Activated CD8-positive, alpha-beta T cell treated with anti-CD3 and anti-CD28 coated beads for 36 hours (primary cell): ENCODE results near the gene GLA. TPM values are rescaled to one million over a fixed set of nuclear protein-coding genes. Genes with fewer than 3 reads are reported as not detected.
A peak's percentile ranks its signal among the peaks of the same experiment; 100 is the strongest.

ENCODE experiments used
- ATAC-seq: fragments of 200-7000 bp; cut with Tn5 transposase; one replicate; pipeline ENCODE4 v1.10.0; 2021; ENCODE audit warnings: mild to moderate bottlenecking, moderate library complexity
- CTCF ChIA-PET: fragments of 350-600 bp; sonication (Branson Sonifier 250); formaldehyde crosslinking; loops from one replicate; lab custom pipeline; 2021; ENCODE audit warnings: antibody characterized with exemption; lab: Charles Lee
- POLR2A ChIA-PET: fragments of 350-600 bp; sonication (Branson Sonifier 250); formaldehyde crosslinking; loops from one replicate; lab custom pipeline; 2021; ENCODE audit warnings: antibody characterized with exemption; lab: Charles Lee
- DNase-seq: peaks from one replicate; pipeline ENCODE4 v3.0.0-alpha.2; 2020
- H3K27ac Mint-ChIP-seq: one replicate; pipeline ENCODE4 v1.8.0; 2021; ENCODE audit warnings: mild to moderate bottlenecking, mixed read lengths
- H3K27me3 Mint-ChIP-seq: one replicate; pipeline ENCODE4 v1.8.0; 2021; ENCODE audit warnings: mixed read lengths
- H3K36me3 Mint-ChIP-seq: one replicate; pipeline ENCODE4 v1.8.0; 2021; ENCODE audit warnings: low read depth, mixed read lengths
- H3K4me1 Mint-ChIP-seq: one replicate; pipeline ENCODE4 v1.8.0; 2021; ENCODE audit warnings: low read depth, mixed read lengths
- H3K4me3 Mint-ChIP-seq: one replicate; pipeline ENCODE4 v1.8.0; 2021; ENCODE audit warnings: mild to moderate bottlenecking, moderate library complexity, mixed read lengths
- H3K9me3 Mint-ChIP-seq: one replicate; pipeline ENCODE4 v1.8.0; 2021; ENCODE audit warnings: mixed read lengths
- CTCF ChIP-seq: fragments of 200-600 bp; IDR thresholded peaks from one replicate; pipeline ENCODE4 v1.8.0; 2022; ENCODE audit warnings: antibody characterized with exemption, mild to moderate bottlenecking
- intact Hi-C: fragments of 100-400 bp; cut with micrococcal nuclease; formaldehyde crosslinking; loops from one replicate; pipeline ENCODE4 v1.10.0; 2022
- total RNA-seq, 2 experiments: library from RNA; stranded (reverse); gene quantifications; one replicate each; pipeline ENCODE4 v1.2.3, GENCODE V29; 2021

The GLA gene
- total RNA-seq, 2 experiments from 2014 or later, result 38.8 to 44.6 TPM

- Mint-ChIP-seq H3K9me3 (no peaks in the 10 kb centered on the region), H3K4me3 (peak overlapping the region; percentile 10), H3K27me3 (no peaks in the 10 kb centered on the region), H3K27ac (peak overlapping the region; percentile 59), H3K36me3 (peaks cover 57% of the 10 kb centered on the region), H3K4me1 (peaks cover 11% of the 10 kb centered on the region)
- DNase-seq (no peak), ATAC-seq (no peak)
- intact Hi-C loops, result loop anchor here (10.0 kb wide), 1 partner anchor 51 kb away; the partner anchor contains the start of gene TIMM8A
- no peak for TF ChIP-seq CTCF
- POLR2A ChIA-PET, result interaction anchor here (0.9 to 2.2 kb wide), 3 partner anchors 8 to 22 kb away, joined by 3 to 14 read pairs (median 3); partner anchors contain the start of genes GLA and HNRNPH2
- CTCF ChIA-PET, result no interaction called here
These were observed 11.9 kb downstream of the GLA start for GRCh38 chrX:101395789-101396188.

- CTCF ChIA-PET, result no interaction called here
- peak overlapping the region; percentile 97 for H3K27ac Mint-ChIP-seq
- no peak for TF ChIP-seq CTCF
- no peak for DNase-seq
- POLR2A ChIA-PET, result interaction anchor here (0.6 to 2.2 kb wide), 2 partner anchors 10 to 47 kb away, joined by 3 to 14 read pairs; no protein-coding TSS in a partner anchor
- no peaks in the 10 kb centered on the region for H3K9me3 Mint-ChIP-seq
- ATAC-seq, result no peak
- peak overlapping the region; percentile 95 for H3K4me3 Mint-ChIP-seq
- intact Hi-C loops, result loop anchor here (10.0 kb wide), 1 partner anchor 50 kb away; the partner anchor contains the start of gene TIMM8A
- H3K4me1 Mint-ChIP-seq, result peaks cover 14% of the 10 kb centered on the region
- peaks cover 46% of the 10 kb centered on the region for H3K36me3 Mint-ChIP-seq
- H3K27me3 Mint-ChIP-seq, result no peaks in the 10 kb centered on the region
These were observed 13.4 kb downstream of the GLA start for GRCh38 chrX:101394372-101394771.

- TF ChIP-seq CTCF, result no peak
- Mint-ChIP-seq H3K36me3 (peaks cover 43% of the 10 kb centered on the region), H3K9me3 (no peaks in the 10 kb centered on the region), H3K4me3 (peak overlapping the region; percentile 95), H3K27me3 (no peaks in the 10 kb centered on the region), H3K4me1 (peaks cover 14% of the 10 kb centered on the region), H3K27ac (peak overlapping the region; percentile 97)
- ATAC-seq, result no peak
- no peak for DNase-seq
- intact Hi-C loops, result loop anchor here (10.0 kb wide), 1 partner anchor 49 kb away; the partner anchor contains the start of gene TIMM8A
- CTCF ChIA-PET, result no interaction called here
- POLR2A ChIA-PET, result interaction anchor here (0.6 to 2.2 kb wide), 2 partner anchors 10 to 46 kb away, joined by 3 to 14 read pairs; no protein-coding TSS in a partner anchor
These were observed 14.0 kb downstream of the GLA start for GRCh38 chrX:101393530-101394305.

GRCh38 chrX:101391831-101392230 lies 15.9 kb downstream of the GLA start:
- no peak for TF ChIP-seq CTCF
- Mint-ChIP-seq H3K36me3 (peaks cover 43% of the 10 kb centered on the region), H3K27me3 (no peaks in the 10 kb centered on the region), H3K4me1 (peaks cover 14% of the 10 kb centered on the region), H3K9me3 (no peaks in the 10 kb centered on the region), H3K27ac (peak overlapping the region; percentile 97), H3K4me3 (peak overlapping the region; percentile 95)
- intact Hi-C loops, result loop anchor here (2.0 to 10.0 kb wide), 2 partner anchors 17 to 47 kb away; partner anchors contain the start of genes HNRNPH2 and TIMM8A
- DNase-seq (no peak), ATAC-seq (no peak)
- ChIA-PET CTCF (interaction anchor here (3.0 kb wide), 1 partner anchor 10 kb away, joined by 19 read pairs; no protein-coding TSS in a partner anchor), POLR2A (interaction anchor here (1.1 to 4.2 kb wide), 5 partner anchors 9 to 44 kb away, joined by 4 to 34 read pairs (median 23); partner anchors contain the start of genes GLA, HNRNPH2 and TIMM8A)
